Liver (tissue), 9 donors: ENCODE data around the gene IFT74. TPM values are rescaled to one million over a fixed set of nuclear protein-coding genes. Genes with fewer than 3 reads are reported as not detected.

Source experiments
- DNase-seq: peaks from one replicate; pipeline ENCODE4 v3.0.0-alpha.2; 2017; ENCODE audit warnings: low spot score
- H3K27ac ChIP-seq, 2 donors: one replicate each; pipeline ENCODE4 v1.7.0; 2013; ENCODE audit warnings: inconsistent platforms in 2 of 2, low read length in 2 of 2, control low read depth in 1 of 2, low read depth in 1 of 2, mild to moderate bottlenecking in 1 of 2
- H3K27me3 ChIP-seq, 4 donors: one replicate each; pipeline versions ENCODE4 v1.6.1 to v1.7.0; 2013; ENCODE audit warnings: low read length in 3 of 4, inconsistent platforms in 1 of 4, mild to moderate bottlenecking in 1 of 4, moderate library complexity in 1 of 4; ENCODE audit not compliant: control insufficient read depth in 4 of 4, insufficient read depth in 4 of 4
- H3K36me3 ChIP-seq, 4 donors: one replicate each; pipeline versions ENCODE4 v1.6.1 to v1.7.0; 2013; ENCODE audit warnings: low read length in 3 of 4, mild to moderate bottlenecking in 3 of 4, low read depth in 1 of 4, moderate library complexity in 1 of 4; ENCODE audit not compliant: control insufficient read depth in 4 of 4, insufficient read depth in 3 of 4
- H3K4me1 ChIP-seq, 4 donors: one replicate each; pipeline versions ENCODE4 v1.6.1 to v1.7.0; 2013; ENCODE audit warnings: low read length in 3 of 4, mild to moderate bottlenecking in 3 of 4, moderate library complexity in 1 of 4; ENCODE audit not compliant: control insufficient read depth in 4 of 4, insufficient read depth in 4 of 4
- H3K4me3 ChIP-seq, 3 donors: one replicate each; pipeline versions ENCODE4 v1.6.1 to v1.7.0; 2013; ENCODE audit warnings: low read length in 3 of 3, control low read depth in 1 of 3, low read depth in 1 of 3, mild to moderate bottlenecking in 1 of 3
- H3K9ac ChIP-seq, 2 donors: one replicate each; pipeline ENCODE4 v1.7.0; 2013; ENCODE audit warnings: low read length in 2 of 2, mild to moderate bottlenecking in 2 of 2, moderate library complexity in 2 of 2, control low read depth in 1 of 2, low read depth in 1 of 2
- H3K9me3 ChIP-seq, 4 donors: one replicate each; pipeline versions ENCODE4 v1.6.1 to v1.7.0; 2013; ENCODE audit warnings: low read length in 3 of 4; ENCODE audit not compliant: control insufficient read depth in 4 of 4
- ATF3 ChIP-seq: IDR thresholded peaks from 2 replicates; pipeline ENCODE4 v1.6.1; 2016; ENCODE audit warnings: antibody characterized with exemption
- CTCF ChIP-seq: fragments of 150-350 bp; IDR thresholded peaks from 2 replicates; pipeline ENCODE4 v1.5.1; 2017; ENCODE audit warnings: improper control_type of control experiment, low read depth, low read length; ENCODE audit not compliant: missing input control
- EGR1 ChIP-seq, 2 donors: IDR thresholded peaks; 2 replicates each; pipeline ENCODE4 v1.6.1; 2016 to 2018; ENCODE audit warnings: antibody characterized with exemption in 2 of 2, low read depth in 2 of 2
- FOXA1 ChIP-seq: IDR thresholded peaks from 2 replicates; pipeline ENCODE4 v1.6.1; 2016; ENCODE audit warnings: antibody characterized with exemption
- FOXA2 ChIP-seq: IDR thresholded peaks from 2 replicates; pipeline ENCODE4 v1.6.1; 2016; ENCODE audit warnings: antibody characterized with exemption
- GABPA ChIP-seq, 2 donors: IDR thresholded peaks in 1 of 2; conservative IDR thresholded peaks in 1 of 2; 2 replicates each; pipeline ENCODE4 v1.6.1; 2016; ENCODE audit warnings: antibody characterized with exemption in 2 of 2, mild to moderate bottlenecking in 1 of 2, moderate library complexity in 1 of 2
- HNF4A ChIP-seq, 2 donors: conservative IDR thresholded peaks; 2 replicates each; pipeline ENCODE4 v1.6.1; 2016; ENCODE audit warnings: antibody characterized with exemption in 2 of 2, mild to moderate bottlenecking in 2 of 2
- HNF4G ChIP-seq: IDR thresholded peaks from 2 replicates; pipeline ENCODE4 v1.6.1; 2016; ENCODE audit warnings: antibody characterized with exemption
- JUND ChIP-seq, 2 donors: IDR thresholded peaks; 2 replicates each; pipeline ENCODE4 v1.6.1; 2016; ENCODE audit warnings: antibody characterized with exemption in 2 of 2
- MAX ChIP-seq: IDR thresholded peaks from 2 replicates; pipeline ENCODE4 v1.6.1; 2016; ENCODE audit warnings: antibody characterized with exemption
- NR2F2 ChIP-seq: IDR thresholded peaks from 2 replicates; pipeline ENCODE4 v1.6.1; 2016; ENCODE audit warnings: antibody characterized with exemption
- RAD21 ChIP-seq, 2 donors: IDR thresholded peaks; 2 replicates each; pipeline ENCODE4 v1.6.1; 2016; ENCODE audit warnings: antibody characterized with exemption in 2 of 2, mild to moderate bottlenecking in 2 of 2
- REST ChIP-seq: IDR thresholded peaks from 2 replicates; pipeline ENCODE4 v1.6.1; 2016; ENCODE audit warnings: antibody characterized with exemption, mild to moderate bottlenecking
- RXRA ChIP-seq, 2 donors: IDR thresholded peaks; 2 replicates each; pipeline ENCODE4 v1.6.1; 2017 to 2018; ENCODE audit warnings: antibody characterized with exemption in 2 of 2, mild to moderate bottlenecking in 1 of 2
- SP1 ChIP-seq: IDR thresholded peaks from 2 replicates; pipeline ENCODE4 v1.6.1; 2018; ENCODE audit warnings: antibody characterized with exemption, mild to moderate bottlenecking
- TAF1 ChIP-seq: conservative IDR thresholded peaks from 2 replicates; pipeline ENCODE4 v1.6.1; 2016; ENCODE audit warnings: antibody characterized with exemption, mild to moderate bottlenecking
- YY1 ChIP-seq: IDR thresholded peaks from 2 replicates; pipeline ENCODE4 v1.6.1; 2016; ENCODE audit warnings: antibody characterized with exemption, mild to moderate bottlenecking
- ZBTB33 ChIP-seq: IDR thresholded peaks from 2 replicates; pipeline ENCODE4 v1.6.1; 2016; ENCODE audit warnings: antibody characterized with exemption
- WGBS: extraction: QIAGEN DNeasy Blood & Tissue Kit; methylation state at CpG from one replicate; pipeline ENCODE4 v1.1.7; 2013; 5-methylcytosine and 5-hydroxymethylcytosine counted together
- polyA plus RNA-seq, 2 donors: library from polyadenylated mRNA; stranded (reverse) in 1 of 2; unstranded in 1 of 2; fragments of 200-250 nt in 1 of 2; fragments of >200 nt in 1 of 2; fragmentation: Nextera tagmentation in 1 of 2; extraction: Ambion mirVana in 1 of 2; gene quantifications; one replicate each; pipeline versions ENCODE4 v1.2.1 to v1.2.3, GENCODE V29; 2013 to 2015
- total RNA-seq, 2 donors: library from RNA; depleted of rRNA; stranded (reverse); fragments of >200 nt; gene quantifications; one replicate each; pipeline ENCODE4 v1.2.3, GENCODE V29; 2014
- donor health status: healthy.
- donor health status: healthy.
- donor health status: healthy.
- donor health status: healthy.
- donor health status: healthy.

IFT74 gene
- total and polyA plus RNA-seq, 4 donors = 4.9 to 10.5 (median 7.4) TPM

GRCh38 chr9:27054841-27055240 lies 98.6 kb downstream of the IFT74 start:
- no peak overlapping the region for H3K4me3 ChIP-seq
- no peak overlapping the region for H3K27ac ChIP-seq
- no peak for DNase-seq
- no peak overlapping the region for H3K9ac ChIP-seq
- no peaks in the 10 kb centered on the region for H3K4me1 ChIP-seq
- peaks cover 0 to 14% (median 0%) of the 10 kb centered on the region in 4 donors for H3K36me3 ChIP-seq
- H3K9me3 ChIP-seq = no peaks in the 10 kb centered on the region
- no peaks in the 10 kb centered on the region for H3K27me3 ChIP-seq
- TF ChIP-seq FOXA1 (no peak), EGR1 (IDR thresholded peaks at IDR 0.05; ENCODE audit: low read depth in 2 of 2) (no peak), SP1 (no peak), RXRA (IDR thresholded peaks at IDR 0.05) (no peak), TAF1 (no peak), HNF4A (conservative IDR thresholded peaks at IDR 0.05) (no peak), JUND (IDR thresholded peaks at IDR 0.05) (no peak), HNF4G (no peak), YY1 (no peak)

- no peak overlapping the region for H3K27ac ChIP-seq
- no peaks in the 10 kb centered on the region for H3K27me3 ChIP-seq
- no peak overlapping the region for H3K9ac ChIP-seq
- H3K4me1 ChIP-seq = no peaks in the 10 kb centered on the region
- no peaks in the 10 kb centered on the region for H3K9me3 ChIP-seq
- no peak for TF ChIP-seq ATF3
- TF ChIP-seq FOXA2 = no peak
- TF ChIP-seq RAD21 (IDR thresholded peaks at IDR 0.05) = no peak
- no peak for TF ChIP-seq YY1
- no peak for TF ChIP-seq JUND (IDR thresholded peaks at IDR 0.05)
- TF ChIP-seq TAF1 = no peak
- TF ChIP-seq ZBTB33 = no peak
- no peak for TF ChIP-seq GABPA (IDR thresholded peaks at IDR 0.05 in 1 of 2, conservative IDR thresholded peaks at IDR 0.05 in 1 of 2)
- DNase-seq = no peak
- 82% methylated on average over 1 of the region's 1 CpG for WGBS
- no peak overlapping the region for H3K4me3 ChIP-seq
- peaks cover 0 to 10% (median 1%) of the 10 kb centered on the region in 4 donors for H3K36me3 ChIP-seq
These were observed 103.2 kb downstream of the IFT74 start for GRCh38 chr9:27059412-27059811.

GRCh38 chr9:27059907-27060306 lies 103.7 kb downstream of the IFT74 start:
- no peak for DNase-seq
- no peak overlapping the region for H3K4me3 ChIP-seq
- no peak overlapping the region for H3K9ac ChIP-seq
- H3K27me3 ChIP-seq = no peaks in the 10 kb centered on the region
- H3K36me3 ChIP-seq = peaks cover 0 to 10% (median 1%) of the 10 kb centered on the region in 4 donors
- H3K4me1 ChIP-seq = no peaks in the 10 kb centered on the region
- H3K27ac ChIP-seq = no peak overlapping the region
- no peaks in the 10 kb centered on the region for H3K9me3 ChIP-seq
- no peak for TF ChIP-seq SP1
- TF ChIP-seq YY1 = no peak
- no peak for TF ChIP-seq MAX
- TF ChIP-seq FOXA2 = no peak
- TF ChIP-seq TAF1 = no peak
- TF ChIP-seq FOXA1 = no peak
- no peak for TF ChIP-seq NR2F2
- no peak for TF ChIP-seq HNF4G
- TF ChIP-seq HNF4A (conservative IDR thresholded peaks at IDR 0.05) = no peak
- no peak for TF ChIP-seq GABPA (IDR thresholded peaks at IDR 0.05 in 1 of 2, conservative IDR thresholded peaks at IDR 0.05 in 1 of 2)
- no peak for TF ChIP-seq RXRA (IDR thresholded peaks at IDR 0.05)
- TF ChIP-seq RAD21 (IDR thresholded peaks at IDR 0.05) = no peak
- TF ChIP-seq ATF3 = no peak
- no peak for TF ChIP-seq REST
- no peak for TF ChIP-seq CTCF
- no peak for TF ChIP-seq JUND (IDR thresholded peaks at IDR 0.05)
